Spleen (tissue), 11 donors: ENCODE results near the gene LDLRAP1. TPM values are rescaled to one million over a fixed set of nuclear protein-coding genes. Genes with fewer than 3 reads are reported as not detected.

Experiments
- DNase-seq: peaks from one replicate; pipeline ENCODE4 v3.0.0-alpha.2; 2020
- H3K27ac ChIP-seq, 8 donors: fragments of 200-600 bp; sonication (generic) in 7 of 8; 1 replicate in 4 of 8; 2 replicates in 4 of 8; pipeline versions ENCODE4 v1.5.0 to v1.8.0; 2016 to 2021; ENCODE audit warnings: inconsistent platforms in 4 of 8, mild to moderate bottlenecking in 4 of 8, moderate library complexity in 1 of 8
- H3K27me3 ChIP-seq, 7 donors: fragments of 200-600 bp; sonication (generic) in 6 of 7; replicated peaks in 1 of 7; 1 replicate in 4 of 7; 2 replicates in 3 of 7; pipeline versions ENCODE4 v1.5.0 to v1.8.0; 2016 to 2021; ENCODE audit warnings: inconsistent platforms in 3 of 7, mild to moderate bottlenecking in 1 of 7
- H3K36me3 ChIP-seq, 6 donors: fragments of 200-600 bp; sonication (generic) in 5 of 6; 1 replicate in 4 of 6; 2 replicates in 2 of 6; pipeline versions ENCODE4 v1.5.0 to v1.8.0; 2016 to 2021; ENCODE audit warnings: inconsistent platforms in 2 of 6
- H3K4me1 ChIP-seq, 6 donors: fragments of 200-600 bp; sonication (generic) in 5 of 6; 1 replicate in 3 of 6; 2 replicates in 3 of 6; pipeline versions ENCODE4 v1.5.0 to v1.8.0; 2016 to 2021; ENCODE audit warnings: inconsistent platforms in 3 of 6
- H3K4me3 ChIP-seq, 8 donors: fragments of 200-600 bp; sonication (generic) in 7 of 8; 1 replicate in 4 of 8; 2 replicates in 4 of 8; pipeline versions ENCODE4 v1.5.0 to v1.8.0; 2016 to 2021; ENCODE audit warnings: inconsistent platforms in 4 of 8, mild to moderate bottlenecking in 4 of 8, moderate library complexity in 2 of 8
- H3K9me3 ChIP-seq, 8 donors: fragments of 200-600 bp; sonication (generic) in 7 of 8; 1 replicate in 4 of 8; 2 replicates in 4 of 8; pipeline versions ENCODE4 v1.5.0 to v1.8.0; 2016 to 2021; ENCODE audit warnings: inconsistent platforms in 4 of 8
- POLR2A ChIP-seq, 3 donors: fragments of 450-650 bp; IDR thresholded peaks; one replicate each; pipeline ENCODE4 v1.5.1; 2017; ENCODE audit warnings: antibody characterized with exemption in 3 of 3, mild to moderate bottlenecking in 1 of 3
- POLR2AphosphoS5 ChIP-seq, 3 donors: sonication (generic); formaldehyde crosslinking; IDR thresholded peaks; one replicate each; pipeline ENCODE4 v1.5.1; 2017; ENCODE audit warnings: antibody characterized with exemption in 3 of 3
- WGBS, 5 donors: extraction: QIAGEN DNeasy Blood & Tissue Kit in 3 of 5; methylation state at CpG; one replicate each; pipeline versions ENCODE4 v1.1.5 to v1.1.7; 2013 to 2018; 5-methylcytosine and 5-hydroxymethylcytosine counted together
- intact Hi-C: fragments of 100-400 bp; cut with DNase I; formaldehyde crosslinking; loops from one replicate; pipeline ENCODE4 v1.15.0; 2023; ENCODE audit warnings: low total_unique reads
- polyA plus RNA-seq, 3 donors: library from polyadenylated mRNA; stranded (reverse); fragments of 200-250 nt; gene quantifications; one replicate each; pipeline ENCODE4 v1.2.1, GENCODE V29; 2013
- total RNA-seq, 7 donors: library from RNA; depleted of rRNA in 3 of 7; stranded (reverse); fragments of >200 nt in 3 of 7; fragmentation: NEBNext Ultra II Directional in 4 of 7; extraction: Animal tissue kit (Norgen Biotek cat#: 25700) in 4 of 7; gene quantifications; one replicate each; pipeline versions ENCODE4 v1.1.0 to v1.2.1, GENCODE V29; 2016 to 2021
- TF ChIP-seq, protein P1 (sequence below), 11 experiments: fragments of 200-600 bp in 7 of 11; fragments of 450-650 bp in 4 of 11; sonication (generic) in 4 of 11; IDR thresholded peaks in 8 of 11; conservative IDR thresholded peaks in 3 of 11; 1 replicate in 7 of 11; 2 replicates in 4 of 11; pipeline versions ENCODE4 v1.4.0 to v1.8.0; 2016 to 2021; ENCODE audit warnings: antibody characterized with exemption in 11 of 11, inconsistent platforms in 4 of 11, mild to moderate bottlenecking in 1 of 11
- donor health status: healthy with polysubstance abuse.
- donor health status: DM: no; HTN: no; CAD: no; lungs with moderate emphysema.
- donor health status: DM: no; HTN: no; CAD: no.
- donor health status: Bipolar disorder and iron deficiency.
- donor health status: healthy.
- donor health status: DM: no; HTN: no; CAD: no.
- donor health status: DM: yes; HTN: yes; CAD: no.

Gene LDLRAP1
- total and polyA plus RNA-seq, 10 donors = 21.7 to 105 (median 72.4) TPM

GRCh38 chr1:25501235-25502058 is 42.0 kb upstream of the LDLRAP1 start:
- no peak for DNase-seq
- WGBS, 5 donors = 87 to 95% (median 89%) methylated on average over 3 to 7 of the region's 7 CpGs
- H3K9me3 ChIP-seq = no peaks in the 10 kb centered on the region
- no peak overlapping the region for H3K4me3 ChIP-seq
- H3K27ac ChIP-seq = no peak overlapping the region
- H3K27me3 ChIP-seq = peaks cover 0 to 7% (median 0%) of the 10 kb centered on the region in 7 donors
- peak in 1 of 3 donors; percentile 4 for TF ChIP-seq POLR2AphosphoS5 (IDR thresholded peaks at IDR 0.05)
- TF ChIP-seq POLR2A (IDR thresholded peaks at IDR 0.05) = no peak
- H3K4me1 ChIP-seq = peaks cover 0 to 26% (median 11%) of the 10 kb centered on the region in 6 donors
- H3K36me3 ChIP-seq = peaks cover 0 to 60% (median 25%) of the 10 kb centered on the region in 6 donors
- intact Hi-C loops = loop anchor here (5.0 kb wide), 1 partner anchor 296 kb away; no protein-coding TSS in a partner anchor

- no peak for DNase-seq
- peak overlapping the region in 3 of 8 donors; percentile 36 to 40 (median 38) for H3K27ac ChIP-seq
Observed at GRCh38 chr1:25502957-25503356, 40.4 kb upstream of the LDLRAP1 start.

GRCh38 chr1:25503551-25504426 is 39.6 kb upstream of the LDLRAP1 start:
- Histone ChIP-seq H3K36me3 (peaks cover 0 to 36% (median 7%) of the 10 kb centered on the region in 6 donors), H3K4me1 (peaks cover 0 to 26% (median 11%) of the 10 kb centered on the region in 6 donors), H3K9me3 (no peaks in the 10 kb centered on the region), H3K27ac (peak overlapping the region in 4 of 8 donors; percentile 9 to 40 (median 37)), H3K4me3 (no peak overlapping the region), H3K27me3 (peaks cover 0 to 9% (median 0%) of the 10 kb centered on the region in 7 donors)
- intact Hi-C loops = loop anchor here (5.0 kb wide), 1 partner anchor 294 kb away; no protein-coding TSS in a partner anchor
- TF ChIP-seq POLR2AphosphoS5 (IDR thresholded peaks at IDR 0.05) (peak; percentile 27 to 50 (median 42)), POLR2A (IDR thresholded peaks at IDR 0.05) (no peak)
- TF ChIP-seq, protein P1, sequence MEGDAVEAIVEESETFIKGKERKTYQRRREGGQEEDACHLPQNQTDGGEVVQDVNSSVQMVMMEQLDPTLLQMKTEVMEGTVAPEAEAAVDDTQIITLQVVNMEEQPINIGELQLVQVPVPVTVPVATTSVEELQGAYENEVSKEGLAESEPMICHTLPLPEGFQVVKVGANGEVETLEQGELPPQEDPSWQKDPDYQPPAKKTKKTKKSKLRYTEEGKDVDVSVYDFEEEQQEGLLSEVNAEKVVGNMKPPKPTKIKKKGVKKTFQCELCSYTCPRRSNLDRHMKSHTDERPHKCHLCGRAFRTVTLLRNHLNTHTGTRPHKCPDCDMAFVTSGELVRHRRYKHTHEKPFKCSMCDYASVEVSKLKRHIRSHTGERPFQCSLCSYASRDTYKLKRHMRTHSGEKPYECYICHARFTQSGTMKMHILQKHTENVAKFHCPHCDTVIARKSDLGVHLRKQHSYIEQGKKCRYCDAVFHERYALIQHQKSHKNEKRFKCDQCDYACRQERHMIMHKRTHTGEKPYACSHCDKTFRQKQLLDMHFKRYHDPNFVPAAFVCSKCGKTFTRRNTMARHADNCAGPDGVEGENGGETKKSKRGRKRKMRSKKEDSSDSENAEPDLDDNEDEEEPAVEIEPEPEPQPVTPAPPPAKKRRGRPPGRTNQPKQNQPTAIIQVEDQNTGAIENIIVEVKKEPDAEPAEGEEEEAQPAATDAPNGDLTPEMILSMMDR (IDR thresholded peaks at IDR 0.05 in 8 of 11, conservative IDR thresholded peaks at IDR 0.05 in 3 of 11) = peak; percentile 18 to 74 (median 65)
- WGBS, 5 donors = 82 to 89% (median 84%) methylated on average over 12 of the region's 12 CpGs
- peak; percentile 87 for DNase-seq

More at GRCh38 chr1:25502957-25503356, 40.4 kb upstream of the LDLRAP1 start:
- TF ChIP-seq POLR2A (IDR thresholded peaks at IDR 0.05) (no peak), POLR2AphosphoS5 (IDR thresholded peaks at IDR 0.05) (no peak)
- TF ChIP-seq, protein P1 (IDR thresholded peaks at IDR 0.05 in 8 of 11, conservative IDR thresholded peaks at IDR 0.05 in 3 of 11) = no peak
- H3K4me3 ChIP-seq = no peak overlapping the region
- H3K4me1 ChIP-seq = peaks cover 0 to 26% (median 11%) of the 10 kb centered on the region in 6 donors
- peaks cover 0 to 9% (median 0%) of the 10 kb centered on the region in 7 donors for H3K27me3 ChIP-seq
- peaks cover 0 to 45% (median 15%) of the 10 kb centered on the region in 6 donors for H3K36me3 ChIP-seq
- 63 to 77% (median 63%) methylated on average over 4 of the region's 4 CpGs for WGBS, 5 donors
- no peaks in the 10 kb centered on the region for H3K9me3 ChIP-seq
- intact Hi-C loops = loop anchor here (5.0 kb wide), 1 partner anchor 294 kb away; no protein-coding TSS in a partner anchor
